Astrocyte (in vitro differentiated cells and primary cell): ENCODE data around the gene DNAJC11. TPM values are rescaled to one million over a fixed set of nuclear protein-coding genes. Genes with fewer than 3 reads are reported as not detected.

ENCODE experiments used
- DNase-seq: peaks from one replicate; pipeline ENCODE4 v3.0.0-alpha.2; 2010; ENCODE audit warnings: low read depth
- FAIRE-seq: peaks from 2 replicates; lab custom pipeline; 2011; peaks lifted over from hg19 to GRCh38; lab: Jason Lieb, UNC
- H2AFZ ChIP-seq: 2 replicates; pipeline ENCODE4 v1.6.0; 2012; ENCODE audit warnings: low read depth, low read length, inconsistent platforms
- H3K27ac ChIP-seq: 2 replicates; pipeline ENCODE4 v1.5.1; 2011; ENCODE audit warnings: low read depth, low read length, inconsistent platforms
- H3K27me3 ChIP-seq: 2 replicates; pipeline ENCODE4 v1.6.0; 2011; ENCODE audit warnings: low read length, inconsistent platforms; ENCODE audit not compliant: insufficient read depth
- H3K36me3 ChIP-seq: 2 replicates; pipeline ENCODE4 v1.5.1; 2011; ENCODE audit warnings: low read length, inconsistent platforms; ENCODE audit not compliant: insufficient read depth
- H3K4me1 ChIP-seq: 2 replicates; pipeline ENCODE4 v1.5.1; 2011; ENCODE audit warnings: low read length, inconsistent platforms; ENCODE audit not compliant: insufficient read depth
- H3K4me2 ChIP-seq: 2 replicates; pipeline ENCODE4 v1.6.0; 2012; ENCODE audit warnings: low read length, inconsistent platforms
- H3K4me3 ChIP-seq: 2 replicates; pipeline ENCODE4 v1.5.1; 2011; ENCODE audit warnings: low read depth, mild to moderate bottlenecking, low read length, inconsistent platforms; ENCODE audit not compliant: insufficient read depth
- H3K79me2 ChIP-seq: 2 replicates; pipeline ENCODE4 v1.6.0; 2012; ENCODE audit warnings: mild to moderate bottlenecking, low read length, inconsistent platforms; ENCODE audit not compliant: insufficient read depth
- H3K9ac ChIP-seq: 2 replicates; pipeline ENCODE4 v1.6.0; 2012; ENCODE audit warnings: mild to moderate bottlenecking, low read length, inconsistent platforms
- H3K9me3 ChIP-seq: 2 replicates; pipeline ENCODE4 v1.5.1; 2012; ENCODE audit warnings: low read depth, mild to moderate bottlenecking, low read length, inconsistent platforms; ENCODE audit not compliant: insufficient read depth
- H4K20me1 ChIP-seq: 2 replicates; pipeline ENCODE4 v1.6.0; 2012; ENCODE audit warnings: low read length, inconsistent platforms; ENCODE audit not compliant: insufficient read depth
- H3K27ac Mint-ChIP-seq: one replicate; pipeline ENCODE4 v1.8.0; 2021; ENCODE audit warnings: mild to moderate bottlenecking, mixed read lengths; ENCODE audit not compliant: unreplicated experiment
- H3K27me3 Mint-ChIP-seq: one replicate; pipeline ENCODE4 v1.8.0; 2021; ENCODE audit warnings: low read depth, mixed read lengths; ENCODE audit not compliant: unreplicated experiment
- H3K36me3 Mint-ChIP-seq: one replicate; pipeline ENCODE4 v1.8.0; 2021; ENCODE audit warnings: low read depth, mixed read lengths; ENCODE audit not compliant: unreplicated experiment
- H3K4me1 Mint-ChIP-seq: one replicate; pipeline ENCODE4 v1.8.0; 2021; ENCODE audit warnings: low read depth, mixed read lengths; ENCODE audit not compliant: unreplicated experiment
- H3K4me3 Mint-ChIP-seq: one replicate; pipeline ENCODE4 v1.8.0; 2021; ENCODE audit warnings: mild to moderate bottlenecking, moderate library complexity, mixed read lengths; ENCODE audit not compliant: unreplicated experiment
- H3K9me3 Mint-ChIP-seq: one replicate; pipeline ENCODE4 v1.8.0; 2021; ENCODE audit warnings: mild to moderate bottlenecking, mixed read lengths; ENCODE audit not compliant: unreplicated experiment
- EZH2 ChIP-seq: IDR thresholded peaks from 2 replicates; pipeline ENCODE4 v1.6.1; 2012; ENCODE audit warnings: mild to moderate bottlenecking, low read length, inconsistent platforms; ENCODE audit not compliant: insufficient read depth
- total RNA-seq: library from RNA; stranded (reverse); gene quantifications from 2 replicates; pipeline ENCODE4 v1.2.1, GENCODE V29; 2021
- TF ChIP-seq, protein P1 (sequence below): IDR thresholded peaks from 2 replicates; pipeline ENCODE4 v1.5.1; 2011; ENCODE audit warnings: low read depth, mild to moderate bottlenecking, inconsistent platforms, low read length, moderate library complexity; ENCODE audit not compliant: insufficient read depth

The DNAJC11 gene
- total RNA-seq, 1 donor from 2014 or later: 63.9 TPM

GRCh38 chr1:6619045-6619444 lies 82.6 kb downstream of the DNAJC11 start:
- Histone ChIP-seq H3K4me3 (no peak overlapping the region), H4K20me1 (peaks cover 82% of the 10 kb centered on the region), H3K9me3 (no peaks in the 10 kb centered on the region), H3K36me3 (peaks cover 18% of the 10 kb centered on the region), H3K27ac (no peak overlapping the region), H3K4me2 (no peak overlapping the region), H3K4me1 (no peaks in the 10 kb centered on the region), H2AFZ (no peak overlapping the region), H3K79me2 (peaks cover 82% of the 10 kb centered on the region), H3K27me3 (no peaks in the 10 kb centered on the region), H3K9ac (no peak overlapping the region)
- H3K27ac Mint-ChIP-seq: no peak overlapping the region
- no peak for DNase-seq
- TF ChIP-seq, protein P1, sequence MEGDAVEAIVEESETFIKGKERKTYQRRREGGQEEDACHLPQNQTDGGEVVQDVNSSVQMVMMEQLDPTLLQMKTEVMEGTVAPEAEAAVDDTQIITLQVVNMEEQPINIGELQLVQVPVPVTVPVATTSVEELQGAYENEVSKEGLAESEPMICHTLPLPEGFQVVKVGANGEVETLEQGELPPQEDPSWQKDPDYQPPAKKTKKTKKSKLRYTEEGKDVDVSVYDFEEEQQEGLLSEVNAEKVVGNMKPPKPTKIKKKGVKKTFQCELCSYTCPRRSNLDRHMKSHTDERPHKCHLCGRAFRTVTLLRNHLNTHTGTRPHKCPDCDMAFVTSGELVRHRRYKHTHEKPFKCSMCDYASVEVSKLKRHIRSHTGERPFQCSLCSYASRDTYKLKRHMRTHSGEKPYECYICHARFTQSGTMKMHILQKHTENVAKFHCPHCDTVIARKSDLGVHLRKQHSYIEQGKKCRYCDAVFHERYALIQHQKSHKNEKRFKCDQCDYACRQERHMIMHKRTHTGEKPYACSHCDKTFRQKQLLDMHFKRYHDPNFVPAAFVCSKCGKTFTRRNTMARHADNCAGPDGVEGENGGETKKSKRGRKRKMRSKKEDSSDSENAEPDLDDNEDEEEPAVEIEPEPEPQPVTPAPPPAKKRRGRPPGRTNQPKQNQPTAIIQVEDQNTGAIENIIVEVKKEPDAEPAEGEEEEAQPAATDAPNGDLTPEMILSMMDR: no peak
- TF ChIP-seq EZH2: no peak
- no peak for FAIRE-seq
- no peaks in the 10 kb centered on the region for H3K9me3 Mint-ChIP-seq
- no peaks in the 10 kb centered on the region for H3K4me1 Mint-ChIP-seq
- H3K27me3 Mint-ChIP-seq: no peaks in the 10 kb centered on the region
- peaks cover 20% of the 10 kb centered on the region for H3K36me3 Mint-ChIP-seq
- no peak overlapping the region for H3K4me3 Mint-ChIP-seq

DNA sequence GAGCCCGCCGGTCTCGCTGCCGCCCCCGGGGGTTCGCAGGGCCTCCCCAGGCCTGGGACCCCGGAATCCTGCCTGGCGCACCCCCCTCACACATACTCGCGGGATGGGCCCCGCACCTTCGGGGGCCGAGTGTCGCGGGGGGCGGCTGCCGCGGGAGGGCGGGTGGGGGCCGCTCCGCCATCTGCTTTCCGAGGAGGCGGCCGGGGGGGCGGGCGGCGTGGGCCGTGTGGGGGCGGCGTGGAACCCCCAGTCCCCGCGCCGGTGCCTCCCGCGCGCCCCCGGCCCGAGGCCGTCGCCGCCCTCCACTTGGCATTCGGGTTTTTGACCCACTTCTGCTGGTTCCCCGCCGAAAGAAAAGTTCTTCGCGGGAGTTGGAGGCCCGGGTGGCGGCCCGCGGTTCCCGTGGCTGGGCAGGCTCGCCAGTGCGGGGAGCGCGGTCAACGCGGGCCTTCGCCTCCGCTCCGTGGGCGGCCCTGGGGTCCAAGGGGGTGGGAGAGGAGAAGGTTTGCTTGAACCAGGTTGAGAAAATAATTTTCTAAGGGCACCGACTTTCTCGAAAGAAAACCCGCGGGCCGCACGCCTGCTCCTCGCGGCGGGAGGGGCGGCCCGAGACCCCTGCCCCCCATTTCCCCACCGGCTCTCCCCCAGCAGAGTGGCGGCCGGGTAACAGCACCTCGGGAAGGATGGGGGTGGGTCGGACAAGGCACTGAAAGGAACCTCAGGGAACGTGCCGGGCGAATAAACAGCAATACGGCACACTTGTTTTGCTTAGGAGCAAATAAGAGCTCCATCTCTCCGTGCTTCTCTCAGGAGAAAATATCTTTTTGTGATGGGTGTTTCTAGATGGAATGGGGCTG lies 86.5 kb downstream of the DNAJC11 start:
- no peaks in the 10 kb centered on the region for H3K9me3 ChIP-seq
- H2AFZ ChIP-seq: no peak overlapping the region
- no peaks in the 10 kb centered on the region for H3K27me3 Mint-ChIP-seq
- no peak overlapping the region for H3K27ac ChIP-seq
- peaks cover 5% of the 10 kb centered on the region for H3K4me1 ChIP-seq
- no peaks in the 10 kb centered on the region for H3K9me3 Mint-ChIP-seq
- TF ChIP-seq, protein P1: no peak
- TF ChIP-seq EZH2: no peak
- FAIRE-seq: no peak
- peak overlapping the region; percentile 81 for H3K9ac ChIP-seq
- DNase-seq: no peak
- peaks cover 7% of the 10 kb centered on the region for H3K36me3 Mint-ChIP-seq
- H3K36me3 ChIP-seq: peaks cover 6% of the 10 kb centered on the region
- H3K4me1 Mint-ChIP-seq: peaks cover 9% of the 10 kb centered on the region
- peaks cover 67% of the 10 kb centered on the region for H3K79me2 ChIP-seq
- no peaks in the 10 kb centered on the region for H3K27me3 ChIP-seq
- H3K4me3 Mint-ChIP-seq: peak overlapping the region; percentile 87
- peaks cover 47% of the 10 kb centered on the region for H4K20me1 ChIP-seq
- H3K4me3 ChIP-seq: peak overlapping the region; percentile 46
- H3K27ac Mint-ChIP-seq: peak overlapping the region; percentile 66
- H3K4me2 ChIP-seq: peak overlapping the region; percentile 84
